ENCODE measurements around the gene RNF212B.

Gene RNF212B

GRCh38 chr14:23320584-23321571 is 83.1 kb downstream of the RNF212B start, which contains the start of gene PABPN1:
TSS of gene PABPN1 (plus strand) at chr14:23321457. CDS start at chr14:23321470, 13 bp downstream.
- peak; percentile 94 for ATAC-seq
- peak; percentile 95 for DNase-seq

GRCh38 chr14:23321572-23322547 is 84.1 kb downstream of the RNF212B start:
- ATAC-seq (peak; percentile 15), DNase-seq (peak; percentile 69)
